H9 (cell line): ENCODE measurements around the gene TOR4A. TPM values are rescaled to one million over a fixed set of nuclear protein-coding genes. Genes with fewer than 3 reads are reported as not detected.

Experiments
- DNase-seq: peaks from one replicate; pipeline ENCODE4 v3.0.0-alpha.2; 2017
- H2AFZ ChIP-seq: one replicate; pipeline ENCODE4 v1.6.1; 2013; ENCODE audit warnings: mild to moderate bottlenecking, low read length, control low read depth, moderate library complexity
- H2AK5ac ChIP-seq: 2 replicates; pipeline ENCODE4 v1.6.1; 2013; ENCODE audit warnings: low read length, control low read depth, mixed read lengths; ENCODE audit not compliant: insufficient read length
- H2BK120ac ChIP-seq: one replicate; pipeline ENCODE4 v1.6.1; 2013; ENCODE audit warnings: low read depth, mild to moderate bottlenecking, low read length, control low read depth, inconsistent platforms; ENCODE audit not compliant: poor library complexity, severe bottlenecking
- H2BK12ac ChIP-seq: 2 replicates; pipeline ENCODE4 v1.6.1; 2013; ENCODE audit warnings: low read length, control low read depth, mixed read lengths, low read depth; ENCODE audit not compliant: insufficient read length
- H2BK15ac ChIP-seq: 2 replicates; pipeline ENCODE4 v1.6.1; 2013; ENCODE audit warnings: low read depth, low read length, control low read depth
- H2BK20ac ChIP-seq: one replicate; pipeline ENCODE4 v1.6.1; 2013; ENCODE audit warnings: low read depth, mild to moderate bottlenecking, low read length, control low read depth, inconsistent platforms; ENCODE audit not compliant: poor library complexity, severe bottlenecking
- H2BK5ac ChIP-seq: 2 replicates; pipeline ENCODE4 v1.6.1; 2013; ENCODE audit warnings: low read length, control low read depth, mixed read lengths; ENCODE audit not compliant: insufficient read length
- H3K14ac ChIP-seq: 2 replicates; pipeline ENCODE4 v1.6.1; 2013; ENCODE audit warnings: low read length, control low read depth; ENCODE audit not compliant: insufficient read depth
- H3K18ac ChIP-seq: 2 replicates; pipeline ENCODE4 v1.6.1; 2013; ENCODE audit warnings: low read depth, mild to moderate bottlenecking, mixed read lengths, low read length, control low read depth; ENCODE audit not compliant: insufficient read length
- H3K23ac ChIP-seq: 2 replicates; pipeline ENCODE4 v1.6.1; 2013; ENCODE audit warnings: low read length, control low read depth, mixed read lengths, low read depth; ENCODE audit not compliant: insufficient read length
- H3K23me2 ChIP-seq: 2 replicates; pipeline ENCODE4 v1.6.1; 2013; ENCODE audit warnings: low read depth, mild to moderate bottlenecking, mixed read lengths, low read length, control low read depth; ENCODE audit not compliant: insufficient read length, poor library complexity, severe bottlenecking
- H3K27ac ChIP-seq: 2 replicates; pipeline ENCODE4 v1.5.1; 2013; ENCODE audit warnings: low read length, control low read depth, mixed read lengths, low read depth; ENCODE audit not compliant: insufficient read length
- H3K27me3 ChIP-seq: 2 replicates; pipeline ENCODE4 v1.6.1; 2013; ENCODE audit warnings: low read length, control low read depth, inconsistent platforms; ENCODE audit not compliant: insufficient read depth
- H3K4ac ChIP-seq: 2 replicates; pipeline ENCODE4 v1.6.1; 2013; ENCODE audit warnings: low read depth, mild to moderate bottlenecking, control low read depth, inconsistent platforms, low read length, moderate library complexity
- H3K4me1 ChIP-seq: 2 replicates; pipeline ENCODE4 v1.6.1; 2013; ENCODE audit warnings: low read length, control low read depth, inconsistent platforms; ENCODE audit not compliant: insufficient read depth
- H3K4me2 ChIP-seq: 2 replicates; pipeline ENCODE4 v1.6.1; 2013; ENCODE audit warnings: low read length, control low read depth, mixed read lengths; ENCODE audit not compliant: insufficient read length, insufficient read depth
- H3K56ac ChIP-seq: 2 replicates; pipeline ENCODE4 v1.6.1; 2013; ENCODE audit warnings: low read depth, mild to moderate bottlenecking, mixed read lengths, low read length, control low read depth; ENCODE audit not compliant: insufficient read length
- H3K79me1 ChIP-seq: 2 replicates; pipeline ENCODE4 v1.6.1; 2013; ENCODE audit warnings: low read depth, mild to moderate bottlenecking, moderate library complexity, low read length, control low read depth, inconsistent platforms; ENCODE audit not compliant: insufficient read depth, poor library complexity, severe bottlenecking
- H3K79me2 ChIP-seq: 2 replicates; pipeline ENCODE4 v1.6.1; 2013; ENCODE audit warnings: low read length, control low read depth, inconsistent platforms; ENCODE audit not compliant: insufficient read depth
- H3K9ac ChIP-seq: 2 replicates; pipeline ENCODE4 v1.6.1; 2013; ENCODE audit warnings: low read length, control low read depth, mixed read lengths; ENCODE audit not compliant: insufficient read length; ENCODE audit errors: extremely low read depth
- H3K9me3 ChIP-seq: one replicate; pipeline ENCODE4 v1.6.1; 2013; ENCODE audit warnings: low read depth, low read length, inconsistent platforms; ENCODE audit not compliant: control insufficient read depth
- H3T11ph ChIP-seq: one replicate; pipeline ENCODE4 v1.6.1; 2013; ENCODE audit warnings: mild to moderate bottlenecking, low read length, control low read depth, inconsistent platforms
- H4K20me1 ChIP-seq: one replicate; pipeline ENCODE4 v1.6.1; 2013; ENCODE audit not compliant: control insufficient read depth, insufficient read length, insufficient read depth
- H4K5ac ChIP-seq: 2 replicates; pipeline ENCODE4 v1.6.1; 2013; ENCODE audit warnings: low read depth, mild to moderate bottlenecking, mixed read lengths, low read length, control low read depth; ENCODE audit not compliant: insufficient read length
- H4K8ac ChIP-seq: replicated peaks from 2 replicates; pipeline ENCODE4 v1.6.1; 2013; ENCODE audit warnings: low read length, control low read depth, mixed read lengths, low read depth; ENCODE audit not compliant: insufficient read length
- H4K91ac ChIP-seq: 2 replicates; pipeline ENCODE4 v1.6.1; 2013; ENCODE audit warnings: low read depth, mild to moderate bottlenecking, moderate library complexity, mixed read lengths, low read length, control low read depth; ENCODE audit not compliant: insufficient read length
- H3K27ac Mint-ChIP-seq, 3 experiments: 2 replicates in 2 of 3; 3 replicates in 1 of 3; pipeline ENCODE4 v1.8.0; 2020 to 2021; ENCODE audit warnings: mixed read lengths in 3 of 3, mild to moderate bottlenecking in 1 of 3, moderate library complexity in 1 of 3
- H3K27me3 Mint-ChIP-seq: 2 replicates; pipeline ENCODE4 v1.8.0; 2021; ENCODE audit warnings: low read depth, mild to moderate bottlenecking, moderate library complexity, mixed read lengths
- H3K36me3 Mint-ChIP-seq, 3 experiments: 2 replicates in 2 of 3; 3 replicates in 1 of 3; pipeline ENCODE4 v1.8.0; 2020 to 2021; ENCODE audit warnings: low read depth in 3 of 3, mixed read lengths in 3 of 3; ENCODE audit not compliant: insufficient read depth in 1 of 3
- H3K4me1 Mint-ChIP-seq, 2 experiments: 2 replicates each; pipeline ENCODE4 v1.8.0; 2020; ENCODE audit warnings: mixed read lengths in 2 of 2
- H3K4me3 Mint-ChIP-seq, 2 experiments: 2 replicates in 1 of 2; 3 replicates in 1 of 2; pipeline ENCODE4 v1.8.0; 2020 to 2021; ENCODE audit warnings: mild to moderate bottlenecking in 2 of 2, mixed read lengths in 2 of 2, moderate library complexity in 1 of 2
- H3K9me3 Mint-ChIP-seq, 2 experiments: 2 replicates in 1 of 2; 3 replicates in 1 of 2; pipeline ENCODE4 v1.8.0; 2020; ENCODE audit warnings: mild to moderate bottlenecking in 2 of 2, mixed read lengths in 2 of 2, moderate library complexity in 1 of 2
- CTCF ChIP-seq: fragments of 200-600 bp; sonication (generic); conservative IDR thresholded peaks from 3 replicates; pipeline ENCODE4 v1.8.0; 2021; ENCODE audit warnings: antibody characterized with exemption, mild to moderate bottlenecking
- WGBS: extraction: QIAGEN DNeasy Blood & Tissue Kit; methylation state at CpG from one replicate; pipeline ENCODE4 v1.1.7; 2013; ENCODE audit warnings: missing lambda C conversion rate, low lambda C conversion rate, mixed read lengths; ENCODE audit not compliant: insufficient read length; ENCODE audit errors: extremely low coverage; 5-methylcytosine and 5-hydroxymethylcytosine counted together
- total RNA-seq: library from RNA; stranded (reverse); gene quantifications from 2 replicates; pipeline ENCODE4 v1.2.1, GENCODE V29; 2021

TOR4A gene
- total RNA-seq, 1 experiment from 2014 or later, result 6.2 TPM

GRCh38 chr9:137325124-137325523 is 47.6 kb downstream of the TOR4A start:
- no peak for TF ChIP-seq CTCF
- Histone ChIP-seq H2BK5ac (no peak overlapping the region), H3K4me1 (peaks cover 1% of the 10 kb centered on the region; the same call in 1 of the 2 replicates), H3K14ac (no peak overlapping the region), H3K4ac (no peak overlapping the region), H3K4me2 (no peak overlapping the region), H3K56ac (no peak overlapping the region), H3K9ac (no peak overlapping the region), H3K27me3 (no peaks in the 10 kb centered on the region), H2AK5ac (no peak overlapping the region), H3T11ph (no peak overlapping the region), H2AFZ (no peak overlapping the region), H3K23me2 (no peaks in the 10 kb centered on the region), H4K5ac (no peak overlapping the region), H2BK12ac (no peak overlapping the region), H4K8ac (no peak overlapping the region), H2BK15ac (no peak overlapping the region), H4K91ac (no peak overlapping the region), H3K79me1 (no peaks in the 10 kb centered on the region), H4K20me1 (no peaks in the 10 kb centered on the region), H3K18ac (no peak overlapping the region), H3K23ac (no peak overlapping the region), H2BK20ac (no peak overlapping the region), H3K27ac (no peak overlapping the region), H3K9me3 (no peaks in the 10 kb centered on the region), H3K79me2 (no peaks in the 10 kb centered on the region), H2BK120ac (no peak overlapping the region)
- Mint-ChIP-seq H3K27me3 (peaks cover 12% of the 10 kb centered on the region), H3K36me3 (peaks cover 1 to 4% (median 2%) of the 10 kb centered on the region in 3 experiments; a peak in 3 of 7 replicates), H3K27ac (no peak overlapping the region), H3K4me1 (peaks cover 0 to 3% of the 10 kb centered on the region in 2 experiments; a peak in 1 of 4 replicates), H3K4me3 (no peak overlapping the region), H3K9me3 (peaks cover 6 to 19% of the 10 kb centered on the region in 2 experiments)
- no peak for DNase-seq
- no CpG with 5 or more reads among the region's 10 CpGs for WGBS
